Immature natural killer cell (primary cell): Measurements from ENCODE around the gene DAB1. TPM values are rescaled to one million over a fixed set of nuclear protein-coding genes. Genes with fewer than 3 reads are reported as not detected.
A peak's percentile ranks its signal among the peaks of the same experiment; 100 is the strongest.

Source experiments
- DNase-seq, 3 donors: peaks; one replicate each; pipeline ENCODE4 v3.0.0; 2022; ENCODE audit warnings: mixed read lengths in 1 of 3
- H3K27ac Mint-ChIP-seq, 6 donors: one replicate each; pipeline ENCODE4 v1.8.0; 2020; ENCODE audit warnings: mixed read lengths in 6 of 6, mild to moderate bottlenecking in 5 of 6, inconsistent platforms in 4 of 6, moderate library complexity in 3 of 6
- H3K27me3 Mint-ChIP-seq, 3 donors: one replicate each; pipeline ENCODE4 v1.8.0; 2020 to 2021; ENCODE audit warnings: low read depth in 3 of 3, mild to moderate bottlenecking in 3 of 3, mixed read lengths in 3 of 3, moderate library complexity in 3 of 3, inconsistent platforms in 1 of 3
- H3K36me3 Mint-ChIP-seq, 3 donors: one replicate each; pipeline ENCODE4 v1.8.0; 2020; ENCODE audit warnings: mixed read lengths in 3 of 3, inconsistent platforms in 2 of 3, mild to moderate bottlenecking in 2 of 3
- H3K4me1 Mint-ChIP-seq, 2 donors: one replicate each; pipeline ENCODE4 v1.8.0; 2020; ENCODE audit warnings: inconsistent platforms in 2 of 2, mild to moderate bottlenecking in 2 of 2, mixed read lengths in 2 of 2, moderate library complexity in 1 of 2
- H3K4me3 Mint-ChIP-seq, 5 donors: one replicate each; pipeline ENCODE4 v1.8.0; 2020; ENCODE audit warnings: mild to moderate bottlenecking in 5 of 5, mixed read lengths in 5 of 5, inconsistent platforms in 3 of 5, moderate library complexity in 3 of 5
- H3K9me3 Mint-ChIP-seq, 6 donors: one replicate each; pipeline ENCODE4 v1.8.0; 2020; ENCODE audit warnings: mild to moderate bottlenecking in 6 of 6, mixed read lengths in 6 of 6, inconsistent platforms in 4 of 6, moderate library complexity in 3 of 6
- polyA plus RNA-seq, 3 donors: library from polyadenylated mRNA; unstranded; fragments of 300-500 nt; fragmentation: Illumina TruSeq; gene quantifications; one replicate each; pipeline ENCODE4 v1.2.3, GENCODE V29; 2021

The DAB1 gene
- polyA plus RNA-seq, 3 donors from 2014 or later, result 0.88 TPM; not detected in 2

DNA sequence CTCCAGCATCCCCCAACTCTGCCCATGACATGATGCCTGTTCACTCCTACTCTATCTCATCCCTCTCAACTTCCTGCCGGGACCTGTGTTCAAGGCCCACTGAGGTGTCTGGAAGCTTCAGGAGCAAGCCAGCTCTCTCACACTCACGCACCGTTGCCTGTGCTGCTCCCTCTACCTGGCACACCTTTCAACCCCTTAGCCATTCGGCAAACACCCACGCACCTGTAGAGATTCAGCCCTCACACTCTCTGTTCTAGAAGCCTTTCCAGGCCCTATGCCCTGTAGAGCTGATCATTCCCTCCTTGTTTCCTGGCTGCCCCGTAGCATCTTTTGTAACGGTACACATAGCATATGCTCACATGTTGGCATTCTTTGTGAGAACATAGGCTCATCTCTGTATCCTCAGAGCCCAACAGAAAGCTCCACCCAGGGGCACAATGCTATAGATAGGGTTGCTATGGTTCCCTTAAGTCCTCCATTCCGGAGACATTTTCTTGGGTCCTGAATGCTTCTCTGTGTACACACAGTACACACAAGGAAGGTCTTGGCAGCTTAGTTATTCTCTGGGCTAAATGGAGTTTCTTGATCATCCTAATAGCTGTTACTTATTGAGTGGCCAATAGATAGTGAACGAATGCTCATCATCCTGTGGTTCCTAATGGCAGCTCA, 459.4 kb downstream of the DAB1 start:
- DNase-seq, result no peak
- peaks cover 0 to 4% (median 0%) of the 10 kb centered on the region in 3 donors for H3K27me3 Mint-ChIP-seq
- no peaks in the 10 kb centered on the region for H3K36me3 Mint-ChIP-seq
- no peaks in the 10 kb centered on the region for H3K4me1 Mint-ChIP-seq
- no peak overlapping the region for H3K4me3 Mint-ChIP-seq
- H3K9me3 Mint-ChIP-seq, result no peaks in the 10 kb centered on the region
- no peak overlapping the region for H3K27ac Mint-ChIP-seq

GRCh38 chr1:56963667-56964066, 460.2 kb downstream of the DAB1 start:
- H3K27me3 Mint-ChIP-seq, result peaks cover 0 to 3% (median 0%) of the 10 kb centered on the region in 3 donors
- no peaks in the 10 kb centered on the region for H3K36me3 Mint-ChIP-seq
- no peak overlapping the region for H3K27ac Mint-ChIP-seq
- no peak overlapping the region for H3K4me3 Mint-ChIP-seq
- peaks cover 0 to 2% of the 10 kb centered on the region in 2 donors for H3K4me1 Mint-ChIP-seq
- no peaks in the 10 kb centered on the region for H3K9me3 Mint-ChIP-seq
- no peak for DNase-seq

- DNase-seq, result no peak
- no peak overlapping the region for H3K4me3 Mint-ChIP-seq
- no peaks in the 10 kb centered on the region for H3K9me3 Mint-ChIP-seq
- no peaks in the 10 kb centered on the region for H3K27me3 Mint-ChIP-seq
- peaks cover 0 to 2% of the 10 kb centered on the region in 2 donors for H3K4me1 Mint-ChIP-seq
- no peaks in the 10 kb centered on the region for H3K36me3 Mint-ChIP-seq
- no peak overlapping the region for H3K27ac Mint-ChIP-seq
Measured at GRCh38 chr1:56961426-56961825, 462.4 kb downstream of the DAB1 start.

DNA sequence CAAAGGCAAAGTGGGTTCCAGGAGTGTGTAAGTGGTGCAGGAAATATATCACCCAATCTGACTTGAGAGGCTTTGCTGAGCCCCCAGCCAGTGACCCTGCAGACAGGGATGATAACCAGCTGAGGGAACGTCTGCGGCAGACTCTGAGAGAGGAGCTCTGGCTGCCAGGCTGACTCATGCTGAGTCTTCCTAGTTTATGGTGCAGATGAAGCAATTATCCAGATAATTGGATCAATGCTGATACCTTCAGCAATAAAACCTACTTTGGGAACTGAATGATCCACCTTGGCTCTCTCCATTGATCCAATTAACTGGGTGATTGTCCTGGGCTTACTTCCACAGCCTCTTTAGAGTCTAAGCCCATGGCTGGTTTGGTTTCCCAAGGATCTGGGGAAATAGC, 465.3 kb downstream of the DAB1 start:
- DNase-seq, result no peak
- H3K4me1 Mint-ChIP-seq, result peaks cover 7 to 12% of the 10 kb centered on the region in 2 donors
- peaks cover 0 to 2% (median 0%) of the 10 kb centered on the region in 3 donors for H3K27me3 Mint-ChIP-seq
- no peaks in the 10 kb centered on the region for H3K9me3 Mint-ChIP-seq
- H3K36me3 Mint-ChIP-seq, result no peaks in the 10 kb centered on the region
- no peak overlapping the region for H3K27ac Mint-ChIP-seq
- H3K4me3 Mint-ChIP-seq, result no peak overlapping the region

DNA sequence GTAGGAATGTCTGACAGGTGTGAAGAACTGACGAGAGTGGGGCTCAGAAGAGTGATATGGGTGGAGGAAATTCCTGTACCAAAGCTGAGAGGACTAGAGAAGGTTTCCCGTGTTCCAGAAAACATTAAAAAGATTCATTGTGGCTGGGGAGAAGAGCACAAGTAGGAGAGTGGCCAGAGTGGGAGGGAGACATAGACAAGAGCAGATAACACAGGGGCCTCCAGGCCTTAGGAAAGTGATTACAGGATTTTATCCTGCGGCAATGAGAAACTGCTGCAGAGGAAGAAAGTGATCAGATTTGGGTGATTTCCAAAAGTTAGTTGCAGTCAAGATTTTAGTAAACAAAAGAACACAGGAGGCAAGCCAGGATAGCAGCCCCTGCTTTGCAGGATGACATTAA, 465.9 kb downstream of the DAB1 start:
- no peak overlapping the region for H3K4me3 Mint-ChIP-seq
- no peak for DNase-seq
- peaks cover 7 to 12% of the 10 kb centered on the region in 2 donors for H3K4me1 Mint-ChIP-seq
- H3K36me3 Mint-ChIP-seq, result no peaks in the 10 kb centered on the region
- H3K27ac Mint-ChIP-seq, result no peak overlapping the region
- no peaks in the 10 kb centered on the region for H3K9me3 Mint-ChIP-seq
- peaks cover 0 to 2% (median 0%) of the 10 kb centered on the region in 3 donors for H3K27me3 Mint-ChIP-seq

GRCh38 chr1:56954664-56955063, 469.2 kb downstream of the DAB1 start:
- peaks cover 7 to 12% of the 10 kb centered on the region in 2 donors for H3K4me1 Mint-ChIP-seq
- H3K27me3 Mint-ChIP-seq, result peaks cover 0 to 4% (median 0%) of the 10 kb centered on the region in 3 donors
- H3K36me3 Mint-ChIP-seq, result no peaks in the 10 kb centered on the region
- H3K4me3 Mint-ChIP-seq, result no peak overlapping the region
- H3K27ac Mint-ChIP-seq, result peak overlapping the region in 1 of 6 donors; percentile 43
- DNase-seq, result peak in 2 of 3 donors; percentile 11 to 13
- no peaks in the 10 kb centered on the region for H3K9me3 Mint-ChIP-seq

DNA sequence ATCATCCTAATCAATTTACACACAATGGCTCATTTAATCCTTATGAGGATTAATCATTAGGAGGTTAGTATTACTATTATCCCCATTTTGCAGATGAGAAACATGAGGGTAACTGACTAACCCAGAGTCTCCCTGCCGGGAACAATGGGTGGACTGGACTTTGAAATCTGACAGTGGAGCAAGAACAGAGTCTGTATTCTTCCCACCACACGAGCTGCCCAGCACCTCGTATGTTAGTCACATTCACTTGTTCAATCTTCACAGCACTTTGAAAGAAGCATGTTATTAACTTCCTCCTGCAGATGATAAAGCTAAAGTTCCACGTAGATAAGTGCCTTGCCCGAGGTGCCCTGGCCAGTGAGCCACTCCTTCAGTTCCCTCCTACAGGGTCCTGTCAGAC, 470.5 kb downstream of the DAB1 start:
- Mint-ChIP-seq H3K27me3 (peaks cover 0 to 4% (median 0%) of the 10 kb centered on the region in 3 donors), H3K27ac (no peak overlapping the region), H3K36me3 (no peaks in the 10 kb centered on the region), H3K9me3 (no peaks in the 10 kb centered on the region), H3K4me1 (peaks cover 7 to 10% of the 10 kb centered on the region in 2 donors), H3K4me3 (no peak overlapping the region)
- no peak for DNase-seq

DNA sequence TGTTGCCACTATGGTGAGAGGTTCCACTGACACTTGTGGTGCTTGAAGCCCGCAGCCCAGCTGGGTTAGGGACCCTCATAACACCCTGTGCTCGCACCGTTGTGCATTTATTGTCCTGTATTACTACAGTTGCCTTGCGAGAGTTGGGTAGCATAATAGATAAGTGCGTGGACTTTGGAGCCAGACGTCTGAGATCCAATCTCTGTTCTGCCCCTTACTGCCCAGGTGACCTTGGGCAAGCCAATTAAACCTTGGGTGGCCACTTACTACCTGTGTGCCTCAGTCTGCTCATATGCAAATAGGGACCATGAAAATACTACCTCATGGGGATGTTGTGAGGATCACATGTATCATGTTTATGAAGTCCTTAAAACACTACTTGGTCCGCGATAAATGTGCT, 471.4 kb downstream of the DAB1 start:
- no peak overlapping the region for H3K4me3 Mint-ChIP-seq
- no peak overlapping the region for H3K27ac Mint-ChIP-seq
- peaks cover 0 to 4% (median 0%) of the 10 kb centered on the region in 3 donors for H3K27me3 Mint-ChIP-seq
- H3K9me3 Mint-ChIP-seq, result no peaks in the 10 kb centered on the region
- peaks cover 7 to 10% of the 10 kb centered on the region in 2 donors for H3K4me1 Mint-ChIP-seq
- no peak for DNase-seq
- no peaks in the 10 kb centered on the region for H3K36me3 Mint-ChIP-seq

GRCh38 chr1:56948403-56949023, 475.3 kb downstream of the DAB1 start:
- no peak for DNase-seq
- H3K4me1 Mint-ChIP-seq, result no peaks in the 10 kb centered on the region
- H3K4me3 Mint-ChIP-seq, result no peak overlapping the region
- no peaks in the 10 kb centered on the region for H3K36me3 Mint-ChIP-seq
- H3K27ac Mint-ChIP-seq, result no peak overlapping the region
- H3K27me3 Mint-ChIP-seq, result peaks cover 0 to 2% (median 2%) of the 10 kb centered on the region in 3 donors
- no peaks in the 10 kb centered on the region for H3K9me3 Mint-ChIP-seq
